ENCODE results near the gene RETREG1.
A peak's percentile ranks its signal among the peaks of the same experiment; 100 is the strongest.

- TF ChIP-seq CTCF (IDR thresholded peaks at IDR 0.05) (peak in 1 of 12 donors; percentile 1), POLR2A (IDR thresholded peaks at IDR 0.05) (no peak)
Measured at GRCh38 chr5:16457853-16458252, 158.9 kb downstream of the RETREG1 start.

All from heart left ventricle (tissue), 13 donors.